SU-DHL-6 (cell line): ENCODE data around the gene ACOT4.

ENCODE experiments used
- CTCF ChIP-seq: fragments of 200-600 bp; sonication (generic); IDR thresholded peaks from one replicate; pipeline ENCODE4 v1.5.1; 2017; ENCODE audit warnings: antibody characterized with exemption, mild to moderate bottlenecking, low read length, moderate library complexity; ENCODE audit not compliant: insufficient read depth, poor library complexity, severe bottlenecking
- EZH2phosphoT487 ChIP-seq: fragments of 200-600 bp; sonication (generic), shearing (Covaris generic); conservative IDR thresholded peaks from 2 replicates; pipeline ENCODE4 v1.6.1; 2018; ENCODE audit warnings: mild to moderate bottlenecking, antibody characterized with exemption, low read length, moderate library complexity, mixed read lengths

- TF ChIP-seq CTCF = no peak
- TF ChIP-seq EZH2phosphoT487 = no peak
These were observed 15.6 kb downstream of the ACOT4 start for GRCh38 chr14:73607241-73607640.
